IMR-90 (cell line): ENCODE results near the gene CACNA1G. TPM values are rescaled to one million over a fixed set of nuclear protein-coding genes. Genes with fewer than 3 reads are reported as not detected.
A peak's percentile ranks its signal among the peaks of the same experiment; 100 is the strongest.

Source experiments
- ATAC-seq: fragments of 200-7000 bp; cut with Tn5 transposase; 2 replicates; pipeline ENCODE4 v1.9.1; 2020; ENCODE audit warnings: low read depth, mild to moderate bottlenecking, moderate library complexity
- BruUV-seq: library from RNA; stranded (reverse); fragments of 400-500 nt; replicated peaks from 2 replicates; lab custom pipeline; 2021; lab: Mats Ljungman, UMichigan
- CTCF ChIA-PET: fragments of 300-600 bp; formaldehyde crosslinking; extraction: SDS; loops from one replicate; lab custom pipeline; 2021; ENCODE audit warnings: antibody characterized with exemption; lab: Yijun Ruan, JAX
- POLR2A ChIA-PET: fragments of 300-600 bp; sonication (Branson Sonifier 250); formaldehyde crosslinking; loops from one replicate; lab custom pipeline; 2022; ENCODE audit warnings: antibody characterized with exemption; ENCODE audit not compliant: unreplicated experiment; lab: Charles Lee
- DNase-seq: peaks from one replicate; pipeline ENCODE4 v3.0.0; 2013
- H2AFZ ChIP-seq: replicated peaks from 2 replicates; pipeline ENCODE3; 2013; ENCODE audit warnings: low read length, mild to moderate bottlenecking; ENCODE audit not compliant: poor library complexity
- H2AK5ac ChIP-seq: 2 replicates; pipeline ENCODE4 v1.6.1; 2013; ENCODE audit warnings: low read depth, low read length, inconsistent platforms
- H2AK9ac ChIP-seq: replicated peaks from 2 replicates; pipeline ENCODE3; 2013; ENCODE audit warnings: mild to moderate bottlenecking, low read depth, low read length, moderate library complexity; ENCODE audit not compliant: poor library complexity
- H2BK120ac ChIP-seq: 2 replicates; pipeline ENCODE4 v1.6.1; 2013; ENCODE audit warnings: low read depth, low read length, inconsistent platforms
- H2BK15ac ChIP-seq: 3 replicates; pipeline ENCODE4 v1.6.1; 2013; ENCODE audit warnings: low read depth, low read length, inconsistent platforms
- H2BK20ac ChIP-seq: 2 replicates; pipeline ENCODE4 v1.6.1; 2013; ENCODE audit warnings: low read depth, mild to moderate bottlenecking, inconsistent platforms, low read length, moderate library complexity
- H2BK5ac ChIP-seq: 2 replicates; pipeline ENCODE4 v1.6.1; 2013; ENCODE audit warnings: mild to moderate bottlenecking, low read depth, low read length, inconsistent platforms; ENCODE audit not compliant: poor library complexity, severe bottlenecking
- H3K14ac ChIP-seq: replicated peaks from 2 replicates; pipeline ENCODE4 v1.6.1; 2013; ENCODE audit warnings: low read depth, low read length, inconsistent platforms
- H3K18ac ChIP-seq: 2 replicates; pipeline ENCODE4 v1.6.1; 2013; ENCODE audit warnings: low read depth, low read length, control low read depth
- H3K23ac ChIP-seq: 2 replicates; pipeline ENCODE4 v1.6.1; 2013; ENCODE audit warnings: low read depth, low read length, inconsistent platforms
- H3K27ac ChIP-seq: 2 replicates; pipeline ENCODE4 v1.5.1; 2013; ENCODE audit warnings: mild to moderate bottlenecking, control low read depth, low read length; ENCODE audit not compliant: insufficient read depth
- H3K27me3 ChIP-seq: 2 replicates; pipeline ENCODE4 v1.6.1; 2013; ENCODE audit warnings: low read length; ENCODE audit not compliant: control insufficient read depth, insufficient read depth
- H3K36me3 ChIP-seq: 2 replicates; pipeline ENCODE4 v1.6.1; 2013; ENCODE audit warnings: low read length, mixed read lengths; ENCODE audit not compliant: control insufficient read depth, insufficient read depth
- H3K4ac ChIP-seq: 2 replicates; pipeline ENCODE4 v1.6.1; 2013; ENCODE audit warnings: low read depth, low read length, inconsistent platforms
- H3K4me1 ChIP-seq: 2 replicates; pipeline ENCODE4 v1.6.1; 2013; ENCODE audit warnings: low read length, mixed read lengths; ENCODE audit not compliant: control insufficient read depth, insufficient read depth
- H3K4me2 ChIP-seq: 2 replicates; pipeline ENCODE4 v1.6.1; 2013; ENCODE audit warnings: low read depth, mild to moderate bottlenecking, control low read depth, low read length, moderate library complexity
- H3K4me3 ChIP-seq: 2 replicates; pipeline ENCODE4 v1.5.1; 2013; ENCODE audit warnings: low read depth, mild to moderate bottlenecking, control low read depth, low read length, moderate library complexity; ENCODE audit not compliant: insufficient read depth
- H3K56ac ChIP-seq: 2 replicates; pipeline ENCODE4 v1.6.1; 2013; ENCODE audit warnings: low read length, inconsistent platforms; ENCODE audit not compliant: insufficient read depth; ENCODE audit errors: extremely low read depth
- H3K79me1 ChIP-seq, 2 experiments: 2 replicates each; pipeline ENCODE4 v1.6.1; 2013; ENCODE audit warnings: low read length in 2 of 2, inconsistent platforms in 1 of 2, low read depth in 1 of 2
- H3K9ac ChIP-seq: 2 replicates; pipeline ENCODE4 v1.6.1; 2013; ENCODE audit warnings: low read depth, low read length, control low read depth
- H3K9me1 ChIP-seq: 2 replicates; pipeline ENCODE4 v1.6.1; 2013; ENCODE audit warnings: low read length, inconsistent platforms; ENCODE audit not compliant: insufficient read depth
- H3K9me3 ChIP-seq: 2 replicates; pipeline ENCODE4 v1.6.1; 2013; ENCODE audit warnings: low read length; ENCODE audit not compliant: control insufficient read depth, insufficient read depth
- H4K20me1 ChIP-seq: 2 replicates; pipeline ENCODE4 v1.6.1; 2013; ENCODE audit warnings: low read length, inconsistent platforms; ENCODE audit not compliant: insufficient read depth
- H4K5ac ChIP-seq: 2 replicates; pipeline ENCODE4 v1.6.1; 2013; ENCODE audit warnings: mild to moderate bottlenecking, low read depth, low read length, control low read depth
- H4K8ac ChIP-seq, 2 experiments: 2 replicates each; pipeline ENCODE4 v1.6.1; 2013; ENCODE audit warnings: low read depth in 2 of 2, low read length in 2 of 2, control low read depth in 1 of 2, inconsistent platforms in 1 of 2
- H4K91ac ChIP-seq: 2 replicates; pipeline ENCODE4 v1.6.1; 2013; ENCODE audit warnings: low read depth, low read length, inconsistent platforms; ENCODE audit not compliant: insufficient read depth
- BHLHE40 ChIP-seq: fragments of 150-350 bp; IDR thresholded peaks from 2 replicates; pipeline ENCODE4 v1.6.1; 2016; ENCODE audit warnings: mild to moderate bottlenecking, low read depth, low read length
- CEBPB ChIP-seq: IDR thresholded peaks from 2 replicates; pipeline ENCODE4 v1.6.1; 2012; ENCODE audit warnings: low read depth, low read length, improper control_type of control experiment
- MAFK ChIP-seq: IDR thresholded peaks from 2 replicates; pipeline ENCODE4 v1.6.1; 2012; ENCODE audit warnings: low read depth, low read length, improper control_type of control experiment
- NFE2L2 ChIP-seq: fragments of 150-350 bp; IDR thresholded peaks from 2 replicates; pipeline ENCODE4 v1.6.1; 2016; ENCODE audit warnings: low read depth, mild to moderate bottlenecking, low read length
- POLR2A ChIP-seq: IDR thresholded peaks from 2 replicates; pipeline ENCODE4 v1.6.1; 2012; ENCODE audit warnings: mild to moderate bottlenecking, low read depth, low read length
- RAD21 ChIP-seq: IDR thresholded peaks from 2 replicates; pipeline ENCODE4 v1.6.1; 2012; ENCODE audit warnings: low read length, improper control_type of control experiment
- RCOR1 ChIP-seq: IDR thresholded peaks from 2 replicates; pipeline ENCODE4 v1.6.1; 2012; ENCODE audit warnings: mild to moderate bottlenecking, low read length, improper control_type of control experiment; ENCODE audit not compliant: insufficient replicate concordance
- SMC3 ChIP-seq: fragments of 150-350 bp; IDR thresholded peaks from 2 replicates; pipeline ENCODE4 v1.6.1; 2016; ENCODE audit warnings: low read depth, mild to moderate bottlenecking, antibody characterized with exemption, low read length, moderate library complexity
- WGBS, 2 experiments: methylation state at CpG; one replicate each; pipeline versions ENCODE4 v1.1.5 to v1.1.7; 2013; ENCODE audit warnings: missing lambda C conversion rate in 2 of 2; ENCODE audit not compliant: insufficient read length in 1 of 2; ENCODE audit errors: extremely low coverage in 2 of 2; 5-methylcytosine and 5-hydroxymethylcytosine counted together
- dilution Hi-C: fragments of 300-500 bp; cut with HindIII; formaldehyde crosslinking; loops from one replicate; pipeline ENCODE4 v1.14.3; 2018; ENCODE audit warnings: low sequenced_read_pairs; ENCODE audit not compliant: unreplicated experiment
- in situ Hi-C: fragments of 300-500 bp; cut with MboI; formaldehyde crosslinking; loops from 3 replicates; pipeline ENCODE4 v1.14.3; 2019; ENCODE audit warnings: low sequenced_read_pairs, inconsistent platforms, mixed read lengths
- intact Hi-C: fragments of 100-400 bp; cut with micrococcal nuclease; formaldehyde crosslinking; loops from 2 replicates; pipeline ENCODE4 v1.10.0; 2022
- polyA plus RNA-seq, 3 experiments: library from polyadenylated mRNA; depleted of rRNA; stranded (reverse); fragments of >200 nt; gene quantifications; 2 replicates each; pipeline ENCODE4 v1.2.3, GENCODE V29; 2012; ENCODE audit warnings: low replicate concordance in 1 of 3
- total RNA-seq: library from RNA; depleted of rRNA; stranded (reverse); fragments of >200 nt; gene quantifications from 2 replicates; pipeline ENCODE4 v1.2.3, GENCODE V29; 2012
- TF ChIP-seq, protein P1 (sequence below): fragments of 150-350 bp; IDR thresholded peaks from 2 replicates; pipeline ENCODE4 v1.6.1; 2017; ENCODE audit warnings: mild to moderate bottlenecking, antibody characterized with exemption, low read length, low read depth

CACNA1G gene
- total and polyA plus RNA-seq, 2 of the 4 experiments (the other 2 are of a cell fraction) = under 0.01 to 0.03 TPM

DNA sequence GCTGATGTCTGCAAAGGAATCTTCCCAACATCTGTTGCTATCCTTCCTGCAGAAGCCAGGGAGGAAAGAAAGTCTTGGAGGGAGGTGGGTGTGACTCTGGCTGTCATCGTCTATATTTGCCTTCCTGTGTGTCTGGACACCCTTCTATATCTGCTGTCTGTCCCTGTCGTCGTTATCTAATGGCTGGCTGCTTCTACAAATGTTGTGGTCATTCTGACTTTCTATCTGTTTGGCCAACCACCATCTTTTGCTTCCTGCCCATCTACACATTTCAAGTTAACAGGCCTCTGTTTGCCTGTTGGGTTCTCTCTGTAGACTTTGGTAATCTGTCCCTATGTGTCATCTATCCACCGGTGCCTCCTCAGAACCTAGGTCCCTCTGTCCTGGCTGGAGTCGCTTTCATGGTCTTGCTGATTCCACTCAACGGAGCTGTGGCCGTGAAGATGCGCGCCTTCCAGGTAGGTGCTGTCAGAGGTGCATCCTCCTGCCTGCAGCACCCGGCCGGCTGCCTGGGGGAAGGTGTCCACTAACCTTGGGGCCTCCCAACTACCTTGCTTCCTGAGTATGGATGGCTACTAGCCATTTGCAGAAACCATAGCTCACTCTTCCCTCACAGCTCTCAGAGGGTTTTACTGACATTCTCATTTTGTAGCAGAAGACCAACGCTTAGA is 104.4 kb downstream of the CACNA1G start:
- H3K79me1 ChIP-seq = peaks cover 0 to 26% of the 10 kb centered on the region in 2 experiments; a peak in 2 of 4 replicates
- ChIA-PET POLR2A (no interaction called here), CTCF (no interaction called here)
- peaks cover 48% of the 10 kb centered on the region for H3K9me1 ChIP-seq
- H3K4me1 ChIP-seq = peaks cover 35% of the 10 kb centered on the region
- no peak for DNase-seq
- no peak overlapping the region for H2AFZ ChIP-seq
- peak overlapping the region; percentile 19; the same call in 1 of the 2 replicates for H2BK120ac ChIP-seq
- H3K27ac ChIP-seq = no peak overlapping the region
- no peaks in the 10 kb centered on the region for H3K9me3 ChIP-seq
- H2AK9ac ChIP-seq = no peak overlapping the region
- no peak overlapping the region for H4K91ac ChIP-seq
- in situ Hi-C loops = no loop called here
- H3K14ac ChIP-seq = no peak overlapping the region
- H3K9ac ChIP-seq = no peak overlapping the region
- TF ChIP-seq POLR2A (no peak), RAD21 (no peak), CEBPB (no peak), BHLHE40 (no peak), RCOR1 (no peak), NFE2L2 (no peak), MAFK (no peak), SMC3 (no peak)
- TF ChIP-seq, protein P1, sequence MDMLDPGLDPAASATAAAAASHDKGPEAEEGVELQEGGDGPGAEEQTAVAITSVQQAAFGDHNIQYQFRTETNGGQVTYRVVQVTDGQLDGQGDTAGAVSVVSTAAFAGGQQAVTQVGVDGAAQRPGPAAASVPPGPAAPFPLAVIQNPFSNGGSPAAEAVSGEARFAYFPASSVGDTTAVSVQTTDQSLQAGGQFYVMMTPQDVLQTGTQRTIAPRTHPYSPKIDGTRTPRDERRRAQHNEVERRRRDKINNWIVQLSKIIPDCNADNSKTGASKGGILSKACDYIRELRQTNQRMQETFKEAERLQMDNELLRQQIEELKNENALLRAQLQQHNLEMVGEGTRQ = no peak
- no peak overlapping the region for H3K23ac ChIP-seq
- H3K56ac ChIP-seq = no peak overlapping the region
- ATAC-seq = no peak
- H2AK5ac ChIP-seq = peak overlapping the region; percentile 56
- dilution Hi-C loops = no loop called here
- H3K36me3 ChIP-seq = no peaks in the 10 kb centered on the region
- peak overlapping the region; percentile 15; the same call in 1 of the 2 replicates for H3K4ac ChIP-seq
- H3K4me2 ChIP-seq = no peak overlapping the region
- no peaks in the 10 kb centered on the region for H3K27me3 ChIP-seq
- H2BK15ac ChIP-seq = peak overlapping the region; percentile 10; the same call in 1 of the 3 replicates
- H4K5ac ChIP-seq = no peak overlapping the region
- no peak overlapping the region for H4K8ac ChIP-seq
- intact Hi-C loops = no loop called here
- H3K18ac ChIP-seq = no peak overlapping the region
- no peak overlapping the region for H3K4me3 ChIP-seq
- BruUV-seq = no TSS peak
- H4K20me1 ChIP-seq = no peaks in the 10 kb centered on the region
- H2BK20ac ChIP-seq = peak overlapping the region; percentile 30
- H2BK5ac ChIP-seq = no peak overlapping the region
- WGBS, 2 experiments = 97% methylated on average over 5 of the region's 12 CpGs; no CpG with 5 or more reads in 1 of the 2 experiments
